K562 (cell line): ENCODE measurements around the gene CD14. TPM values are rescaled to one million over a fixed set of nuclear protein-coding genes. Genes with fewer than 3 reads are reported as not detected.

Source experiments
- ATAC-seq: fragments of 200-7000 bp; cut with Tn5 transposase; 3 replicates; pipeline ENCODE4 v1.9.1; 2020; ENCODE audit warnings: moderate library complexity
- BruUV-seq: library from RNA; stranded (reverse); fragments of 400-500 nt; replicated peaks from 2 replicates; lab custom pipeline; 2021; lab: Mats Ljungman, UMichigan
- CTCF ChIA-PET: fragments of 300-600 bp; formaldehyde crosslinking; extraction: SDS; loops from one replicate; lab custom pipeline; 2021; ENCODE audit warnings: low intra/inter-chr PET ratio; lab: Yijun Ruan, JAX
- POLR2A ChIA-PET: fragments of 300-600, 350-650 bp; sonication (Branson Sonifier 250); formaldehyde crosslinking; extraction: SDS; loops from one replicate; lab custom pipeline; 2021; ENCODE audit warnings: antibody characterized with exemption, inconsistent platforms; lab: Yijun Ruan, JAX
- DNase-seq, 4 experiments: peaks; one replicate each; pipeline versions ENCODE4 v3.0.0 to v3.0.0-alpha.2; 2011 to 2018; ENCODE audit warnings: low spot score in 3 of 4, mixed read lengths in 3 of 4; ENCODE audit errors: extremely low read depth in 1 of 4
- FAIRE-seq: peaks from 2 replicates; lab custom pipeline; 2011; peaks lifted over from hg19 to GRCh38; lab: Jason Lieb, UNC
- H2AFZ ChIP-seq: 2 replicates; pipeline ENCODE4 v1.6.0; 2011; ENCODE audit warnings: low read depth, low read length, control low read depth, inconsistent platforms
- H3K27ac ChIP-seq: fragments of 200-600 bp; 3 replicates; pipeline ENCODE4 v1.8.0; 2011; ENCODE audit warnings: low read depth, mild to moderate bottlenecking, control low read depth, inconsistent platforms, low read length, moderate library complexity, mixed read lengths; ENCODE audit errors: extremely low read depth
- H3K27me3 ChIP-seq, 2 experiments: fragments of 300-600 bp in 1 of 2; 2 replicates in 1 of 2; 3 replicates in 1 of 2; pipeline versions ENCODE4 v1.6.0 to v1.8.0; 2011; ENCODE audit warnings: inconsistent platforms in 2 of 2, low read length in 2 of 2, mild to moderate bottlenecking in 1 of 2, mixed read lengths in 1 of 2, moderate library complexity in 1 of 2; ENCODE audit not compliant: control insufficient read depth in 2 of 2, insufficient read depth in 2 of 2
- H3K36me3 ChIP-seq: fragments of 300-600 bp; 3 replicates; pipeline ENCODE4 v1.8.0; 2011; ENCODE audit warnings: mild to moderate bottlenecking, low read length, inconsistent platforms; ENCODE audit not compliant: control insufficient read depth, insufficient read depth
- H3K4me1 ChIP-seq, 2 experiments: fragments of 200-600 bp in 1 of 2; replicated peaks in 1 of 2; 2 replicates in 1 of 2; 3 replicates in 1 of 2; pipeline versions ENCODE4 v1.5.1 to v1.8.0; 2011; ENCODE audit warnings: inconsistent platforms in 2 of 2, low read length in 2 of 2, mild to moderate bottlenecking in 1 of 2, mixed read lengths in 1 of 2, moderate library complexity in 1 of 2; ENCODE audit not compliant: control insufficient read depth in 2 of 2, insufficient read depth in 2 of 2
- H3K4me2 ChIP-seq: 2 replicates; pipeline ENCODE4 v1.6.1; 2011; ENCODE audit warnings: low read length, control low read depth, inconsistent platforms, mixed read lengths; ENCODE audit not compliant: insufficient read depth
- H3K4me3 ChIP-seq: fragments of 200-600 bp; sonication (generic), shearing (Covaris generic); 2 replicates; pipeline ENCODE4 v1.5.1; 2016; ENCODE audit warnings: control low read depth, inconsistent platforms
- H3K79me2 ChIP-seq: fragments of 200-600 bp; 3 replicates; pipeline ENCODE4 v1.8.0; 2011; ENCODE audit warnings: low read length, inconsistent platforms; ENCODE audit not compliant: control insufficient read depth, insufficient read depth
- H3K9ac ChIP-seq, 2 experiments: 2 replicates each; pipeline versions ENCODE4 v1.6.0 to v1.6.1; 2011; ENCODE audit warnings: low read depth in 2 of 2, low read length in 2 of 2, control low read depth in 1 of 2, inconsistent platforms in 1 of 2, mild to moderate bottlenecking in 1 of 2, mixed read lengths in 1 of 2; ENCODE audit not compliant: insufficient read depth in 1 of 2
- H3K9me1 ChIP-seq: one replicate; pipeline ENCODE4 v1.6.0; 2011; ENCODE audit warnings: inconsistent platforms, mild to moderate bottlenecking, low read length, moderate library complexity; ENCODE audit not compliant: control insufficient read depth, insufficient read depth
- H3K9me3 ChIP-seq: replicated peaks from 2 replicates; pipeline ENCODE4 v1.5.1; 2011; ENCODE audit warnings: low read depth, low read length, inconsistent platforms; ENCODE audit not compliant: control insufficient read depth, insufficient read depth
- H4K20me1 ChIP-seq: replicated peaks from 2 replicates; pipeline ENCODE4 v1.6.1; 2011; ENCODE audit warnings: low read length, inconsistent platforms, mixed read lengths; ENCODE audit not compliant: control insufficient read depth, insufficient read depth
- ASH1L ChIP-seq: fragments of 450-650 bp; IDR thresholded peaks from 2 replicates; pipeline ENCODE4 v1.6.1; 2018; ENCODE audit warnings: borderline replicate concordance, mild to moderate bottlenecking, low read depth; ENCODE audit not compliant: partially characterized antibody
- FOXJ3 ChIP-seq: sonication (generic); formaldehyde crosslinking; IDR thresholded peaks from 2 replicates; pipeline ENCODE4 v1.4.0; 2020; ENCODE audit warnings: mild to moderate bottlenecking, missing genetic modification reagents
- MIER1 ChIP-seq: fragments of 450-650 bp; IDR thresholded peaks from 2 replicates; pipeline ENCODE4 v1.6.1; 2016; ENCODE audit warnings: antibody characterized with exemption, mild to moderate bottlenecking, low read depth
- NCOA2 ChIP-seq, 2 experiments: fragments of 450-650 bp; IDR thresholded peaks; 2 replicates each; pipeline ENCODE4 v1.6.1; 2018; ENCODE audit warnings: mild to moderate bottlenecking in 2 of 2, moderate library complexity in 1 of 2; ENCODE audit not compliant: partially characterized antibody in 2 of 2
- PPARD ChIP-seq: fragments of 250-450 bp; sonication (Bioruptor Pico); IDR thresholded peaks from 2 replicates; pipeline ENCODE4 v1.8.0; 2022; ENCODE audit warnings: inconsistent platforms, mild to moderate bottlenecking, moderate library complexity
- PTBP1 ChIP-seq: fragments of 200-400 bp; formaldehyde crosslinking; IDR thresholded peaks from 2 replicates; pipeline ENCODE4 v1.6.1; 2017; ENCODE audit warnings: low read depth, low read length
- ZBTB7A ChIP-seq: IDR thresholded peaks from 2 replicates; pipeline ENCODE4 v1.6.1; 2011; ENCODE audit warnings: low read depth, mild to moderate bottlenecking, low read length, moderate library complexity, borderline replicate concordance; ENCODE audit not compliant: control insufficient read depth
- WGBS: fragments of 100-300 bp; shearing (Covaris generic); methylation state at CpG from one replicate; pipeline ENCODE4 v1.1.6; 2016; ENCODE audit warnings: low coverage, mixed read lengths; ENCODE audit not compliant: insufficient coverage; ENCODE audit errors: missing lambda C conversion rate; 5-methylcytosine and 5-hydroxymethylcytosine counted together
- in situ Hi-C: fragments of 300-500 bp; cut with MboI; formaldehyde crosslinking; loops from 4 replicates; pipeline ENCODE4 v1.15.0; 2018; ENCODE audit warnings: inconsistent platforms, mixed read lengths
- intact Hi-C: fragments of 100-400 bp; cut with micrococcal nuclease; formaldehyde crosslinking; loops from 2 replicates; pipeline ENCODE4 v1.14.2; 2022
- polyA plus RNA-seq, 8 experiments: library from polyadenylated mRNA; depleted of rRNA in 4 of 8; stranded (reverse) in 5 of 8; unstranded in 3 of 8; fragments of >200 nt; fragmentation: Nextera tagmentation in 2 of 8; fragmentation: Illumina TruSeq in 1 of 8; extraction: Ambion mirVana in 2 of 8; extraction: Trizol in 1 of 8; gene quantifications; 2 replicates each; pipeline versions ENCODE4 v1.2.1 to v1.2.3, GENCODE V29; 2011 to 2014; ENCODE audit warnings: inconsistent platforms in 1 of 8, missing spikeins in 1 of 8
- total RNA-seq, 7 experiments: library from RNA; depleted of rRNA in 6 of 7; stranded (reverse); fragments of >200 nt in 6 of 7; fragmentation: Illumina TruSeq in 2 of 7; extraction: Trizol in 2 of 7; gene quantifications; 2 replicates each; pipeline versions ENCODE4 v1.2.1 to v1.2.3, GENCODE V29; 2011 to 2021; ENCODE audit warnings: low replicate concordance in 1 of 7
- TF ChIP-seq, protein P1 (sequence below): fragments of 450-650 bp; formaldehyde crosslinking; IDR thresholded peaks from 2 replicates; pipeline ENCODE4 v1.4.0; 2020; ENCODE audit warnings: mild to moderate bottlenecking, mixed read lengths
- TF ChIP-seq, protein P2 (sequence below): sonication (generic); formaldehyde crosslinking; IDR thresholded peaks from 2 replicates; pipeline ENCODE4 v1.8.1; 2022; ENCODE audit warnings: missing genetic modification reagents
- TF ChIP-seq, protein P3 (sequence below): sonication (generic); formaldehyde crosslinking; IDR thresholded peaks from 2 replicates; pipeline ENCODE4 v1.8.0; 2022; ENCODE audit warnings: mild to moderate bottlenecking, missing genetic modification reagents
- TF ChIP-seq, protein P4 (sequence below): fragments of 250-450 bp; sonication (Bioruptor Pico); IDR thresholded peaks from 2 replicates; pipeline ENCODE4 v1.5.0; 2021
- TF ChIP-seq, protein P5 (sequence below): sonication (generic); formaldehyde crosslinking; IDR thresholded peaks from 2 replicates; pipeline ENCODE4 v1.4.0; 2020; ENCODE audit warnings: mild to moderate bottlenecking, missing genetic modification reagents

Gene CD14
- total and polyA plus RNA-seq, 9 of the 15 experiments (the other 6 are each of a cell fraction or from before 2014, with no cell fraction given) = 0.07 to 0.47 (median 0.14) TPM; not detected in 2

DNA sequence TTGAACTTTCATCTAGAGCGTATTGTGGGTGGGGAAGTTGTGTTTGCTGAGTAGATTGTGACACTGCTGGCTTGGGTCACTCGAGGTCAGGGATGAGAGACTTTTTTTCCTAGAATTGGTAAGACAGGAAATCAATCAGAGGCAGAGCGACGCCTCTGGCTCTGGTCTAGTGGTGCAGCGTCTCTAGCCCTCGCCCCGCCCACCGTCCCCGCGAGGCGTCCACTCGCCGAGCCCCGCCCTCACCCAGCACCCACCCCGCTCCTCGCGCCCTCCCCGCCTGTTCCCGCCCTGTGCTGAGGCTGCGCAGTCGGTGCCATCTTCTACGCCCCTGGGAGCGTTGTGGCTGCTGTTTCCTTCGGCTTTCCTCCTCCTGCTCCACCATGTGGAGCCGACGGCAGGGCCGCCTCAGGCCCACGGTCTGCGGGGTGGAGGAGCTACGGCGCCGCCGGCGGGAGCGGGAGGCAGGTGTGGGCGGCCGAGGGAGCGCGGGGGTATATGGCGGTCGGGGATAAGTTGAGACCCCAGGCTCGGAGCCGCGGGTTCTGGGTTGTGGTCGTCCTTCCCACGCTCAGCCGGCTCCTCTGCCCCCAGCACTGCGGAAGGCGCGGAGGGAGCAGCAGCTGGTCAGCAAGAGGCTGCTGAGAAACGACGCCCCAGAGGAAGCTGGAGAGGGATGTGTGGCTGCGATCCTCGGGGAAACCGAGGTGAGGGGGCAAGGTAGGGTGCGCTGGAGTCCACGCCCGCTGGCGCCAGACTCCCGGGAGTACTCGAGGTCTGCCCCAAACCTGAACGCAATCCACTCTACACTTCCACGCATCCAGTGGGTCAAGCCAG lies 6.4 kb upstream of the CD14 start, which contains the start of gene TMCO6:
Gene TMCO6, plus strand, starts transcription at position 304 of the 834 bp plus-strand sequence. Its CDS starts 77 bp downstream, at position 381.
- BruUV-seq = TSS peak; percentile 65
- FAIRE-seq = peak; percentile 96
- Histone ChIP-seq H3K27ac (peak within 1 kb of the TSS; percentile 87), H3K4me1 (peaks cover 4 to 20% of the 10 kb centered on the region in 2 experiments; a peak in 4 of 5 replicates), H3K36me3 (peaks cover 37% of the 10 kb centered on the region), H3K79me2 (peaks cover 26% of the 10 kb centered on the region), H3K27me3 (no peaks in the 10 kb centered on the region; a peak in 1 of 5 replicates), H3K9me3 (no peaks in the 10 kb centered on the region), H3K4me3 (peak within 1 kb of the TSS; percentile 54), H2AFZ (peak within 1 kb of the TSS; percentile 85), H3K9me1 (no peaks in the 10 kb centered on the region), H3K4me2 (peak within 1 kb of the TSS; percentile 93), H4K20me1 (no peaks in the 10 kb centered on the region; the same call in 1 of the 2 replicates), H3K9ac (peak within 1 kb of the TSS; percentile 73 to 100)
- WGBS = 0% methylated on average over 39 of the region's 63 CpGs
- ATAC-seq = peak; percentile 95
- peak; percentile 98 to 99 (median 99) for DNase-seq
- intact Hi-C loops = loop anchor here (1.0 to 2.0 kb wide), 7 partner anchors 29 to 239 kb away; partner anchors contain the start of genes ANKHD1, APBB3, SLC35A4 and SRA1
- in situ Hi-C loops = no loop called here
- POLR2A ChIA-PET = interaction anchor here (0.6 to 2.4 kb wide), 14 partner anchors 8 to 452 kb away, joined by 3 to 8 read pairs (median 3); partner anchors contain the start of genes EIF4EBP3, IK and NDUFA2
- CTCF ChIA-PET = interaction anchor here (0.8 kb wide), 1 partner anchor 40 kb away, joined by 4 read pairs; no protein-coding TSS in a partner anchor
- no peak for TF ChIP-seq MIER1
- TF ChIP-seq, protein P1, sequence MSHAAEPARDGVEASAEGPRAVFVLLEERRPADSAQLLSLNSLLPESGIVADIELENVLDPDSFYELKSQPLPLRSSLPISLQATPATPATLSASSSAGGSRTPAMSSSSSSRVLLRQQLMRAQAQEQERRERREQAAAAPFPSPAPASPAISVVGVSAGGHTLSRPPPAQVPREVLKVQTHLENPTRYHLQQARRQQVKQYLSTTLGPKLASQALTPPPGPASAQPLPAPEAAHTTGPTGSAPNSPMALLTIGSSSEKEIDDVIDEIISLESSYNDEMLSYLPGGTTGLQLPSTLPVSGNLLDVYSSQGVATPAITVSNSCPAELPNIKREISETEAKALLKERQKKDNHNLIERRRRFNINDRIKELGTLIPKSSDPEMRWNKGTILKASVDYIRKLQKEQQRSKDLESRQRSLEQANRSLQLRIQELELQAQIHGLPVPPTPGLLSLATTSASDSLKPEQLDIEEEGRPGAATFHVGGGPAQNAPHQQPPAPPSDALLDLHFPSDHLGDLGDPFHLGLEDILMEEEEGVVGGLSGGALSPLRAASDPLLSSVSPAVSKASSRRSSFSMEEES (CRISPR knock-in tag) = no peak
- no peak for TF ChIP-seq NCOA2 (IDR thresholded peaks at IDR 0.05; ENCODE audit: partially characterized antibody in 2 of 2)
- no peak for TF ChIP-seq PPARD (CRISPR knock-in tag)
- TF ChIP-seq ZBTB7A = 0 out of 2 replicates have a peak, but pooled peaks have one; percentile 45
- TF ChIP-seq, protein P2, sequence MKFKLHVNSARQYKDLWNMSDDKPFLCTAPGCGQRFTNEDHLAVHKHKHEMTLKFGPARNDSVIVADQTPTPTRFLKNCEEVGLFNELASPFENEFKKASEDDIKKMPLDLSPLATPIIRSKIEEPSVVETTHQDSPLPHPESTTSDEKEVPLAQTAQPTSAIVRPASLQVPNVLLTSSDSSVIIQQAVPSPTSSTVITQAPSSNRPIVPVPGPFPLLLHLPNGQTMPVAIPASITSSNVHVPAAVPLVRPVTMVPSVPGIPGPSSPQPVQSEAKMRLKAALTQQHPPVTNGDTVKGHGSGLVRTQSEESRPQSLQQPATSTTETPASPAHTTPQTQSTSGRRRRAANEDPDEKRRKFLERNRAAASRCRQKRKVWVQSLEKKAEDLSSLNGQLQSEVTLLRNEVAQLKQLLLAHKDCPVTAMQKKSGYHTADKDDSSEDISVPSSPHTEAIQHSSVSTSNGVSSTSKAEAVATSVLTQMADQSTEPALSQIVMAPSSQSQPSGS = no peak
- TF ChIP-seq, protein P3, sequence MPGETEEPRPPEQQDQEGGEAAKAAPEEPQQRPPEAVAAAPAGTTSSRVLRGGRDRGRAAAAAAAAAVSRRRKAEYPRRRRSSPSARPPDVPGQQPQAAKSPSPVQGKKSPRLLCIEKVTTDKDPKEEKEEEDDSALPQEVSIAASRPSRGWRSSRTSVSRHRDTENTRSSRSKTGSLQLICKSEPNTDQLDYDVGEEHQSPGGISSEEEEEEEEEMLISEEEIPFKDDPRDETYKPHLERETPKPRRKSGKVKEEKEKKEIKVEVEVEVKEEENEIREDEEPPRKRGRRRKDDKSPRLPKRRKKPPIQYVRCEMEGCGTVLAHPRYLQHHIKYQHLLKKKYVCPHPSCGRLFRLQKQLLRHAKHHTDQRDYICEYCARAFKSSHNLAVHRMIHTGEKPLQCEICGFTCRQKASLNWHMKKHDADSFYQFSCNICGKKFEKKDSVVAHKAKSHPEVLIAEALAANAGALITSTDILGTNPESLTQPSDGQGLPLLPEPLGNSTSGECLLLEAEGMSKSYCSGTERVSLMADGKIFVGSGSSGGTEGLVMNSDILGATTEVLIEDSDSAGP = no peak; the same call in 1 of the 2 replicates
- TF ChIP-seq, protein P4, sequence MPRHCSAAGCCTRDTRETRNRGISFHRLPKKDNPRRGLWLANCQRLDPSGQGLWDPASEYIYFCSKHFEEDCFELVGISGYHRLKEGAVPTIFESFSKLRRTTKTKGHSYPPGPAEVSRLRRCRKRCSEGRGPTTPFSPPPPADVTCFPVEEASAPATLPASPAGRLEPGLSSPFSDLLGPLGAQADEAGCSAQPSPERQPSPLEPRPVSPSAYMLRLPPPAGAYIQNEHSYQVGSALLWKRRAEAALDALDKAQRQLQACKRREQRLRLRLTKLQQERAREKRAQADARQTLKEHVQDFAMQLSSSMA (CRISPR knock-in tag) = no peak
- TF ChIP-seq FOXJ3 (CRISPR knock-in tag) = no peak
- no peak for TF ChIP-seq PTBP1
- no peak for TF ChIP-seq ASH1L
- TF ChIP-seq, protein P5, sequence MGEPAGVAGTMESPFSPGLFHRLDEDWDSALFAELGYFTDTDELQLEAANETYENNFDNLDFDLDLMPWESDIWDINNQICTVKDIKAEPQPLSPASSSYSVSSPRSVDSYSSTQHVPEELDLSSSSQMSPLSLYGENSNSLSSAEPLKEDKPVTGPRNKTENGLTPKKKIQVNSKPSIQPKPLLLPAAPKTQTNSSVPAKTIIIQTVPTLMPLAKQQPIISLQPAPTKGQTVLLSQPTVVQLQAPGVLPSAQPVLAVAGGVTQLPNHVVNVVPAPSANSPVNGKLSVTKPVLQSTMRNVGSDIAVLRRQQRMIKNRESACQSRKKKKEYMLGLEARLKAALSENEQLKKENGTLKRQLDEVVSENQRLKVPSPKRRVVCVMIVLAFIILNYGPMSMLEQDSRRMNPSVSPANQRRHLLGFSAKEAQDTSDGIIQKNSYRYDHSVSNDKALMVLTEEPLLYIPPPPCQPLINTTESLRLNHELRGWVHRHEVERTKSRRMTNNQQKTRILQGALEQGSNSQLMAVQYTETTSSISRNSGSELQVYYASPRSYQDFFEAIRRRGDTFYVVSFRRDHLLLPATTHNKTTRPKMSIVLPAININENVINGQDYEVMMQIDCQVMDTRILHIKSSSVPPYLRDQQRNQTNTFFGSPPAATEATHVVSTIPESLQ (CRISPR knock-in tag) = peak; percentile 26; the same call in 1 of the 2 replicates
